ENCODE measurements around the gene GPR87.

GPR87 gene

DNA sequence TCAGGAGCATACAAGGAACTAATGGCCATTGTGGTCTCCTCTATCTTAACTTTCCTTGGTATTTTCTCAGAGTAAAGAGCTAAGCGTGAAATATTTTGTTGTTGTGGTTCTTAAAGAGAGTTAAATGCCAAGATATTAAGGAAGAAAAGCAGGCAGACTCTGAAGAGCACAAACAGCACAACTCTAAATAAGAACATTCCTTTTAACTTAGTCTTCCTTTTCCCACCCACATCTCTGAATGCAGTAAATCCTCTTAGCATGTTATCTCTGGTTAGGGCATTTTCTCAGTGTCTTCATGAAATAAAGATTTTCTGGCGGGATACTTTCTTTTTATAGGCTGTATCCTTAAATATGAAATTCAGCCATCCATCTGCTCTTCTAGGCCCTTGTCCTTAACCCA lies 1.5 kb downstream of the GPR87 start:
- peak; percentile 60 for DNase-seq

DNA sequence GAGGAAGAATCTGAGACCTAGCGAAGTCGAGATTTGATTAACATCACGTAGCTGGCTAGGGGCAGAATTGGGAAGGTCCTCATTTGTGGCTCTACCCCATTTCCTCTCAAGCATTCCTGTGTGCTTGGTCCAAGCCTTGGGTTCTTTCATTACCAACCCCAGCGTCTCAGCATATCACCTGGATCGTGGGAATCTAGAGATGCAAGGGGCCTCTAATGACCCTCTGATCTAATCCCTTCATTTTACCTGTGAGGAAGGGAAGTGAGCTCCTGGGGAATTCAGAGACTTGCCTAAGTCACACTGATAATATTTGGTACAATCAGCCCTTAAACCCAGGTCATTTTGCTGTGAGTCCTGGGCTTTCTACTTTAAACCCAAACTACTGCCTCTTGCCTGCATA lies 2.0 kb downstream of the GPR87 start:
- no peak for DNase-seq

DNA sequence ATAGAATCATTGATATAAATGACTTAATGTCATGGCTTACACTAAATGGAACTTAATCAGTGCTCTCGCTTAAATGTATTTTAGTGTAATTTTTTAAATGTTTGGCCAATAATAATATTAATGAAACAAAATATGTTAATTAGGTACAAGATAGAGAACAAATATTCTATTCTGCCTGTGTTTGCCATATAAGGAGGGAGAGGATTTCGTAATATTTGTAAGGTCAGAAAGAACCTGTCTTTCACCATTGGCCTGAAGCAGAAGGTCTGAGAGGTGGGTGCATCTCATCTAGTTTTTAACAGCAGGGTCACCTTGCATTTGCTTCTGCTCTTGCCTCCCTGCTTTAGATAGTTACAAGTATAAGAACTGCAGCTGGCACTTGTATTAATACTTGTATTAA lies 2.5 kb downstream of the GPR87 start:
- DNase-seq: no peak

DNA sequence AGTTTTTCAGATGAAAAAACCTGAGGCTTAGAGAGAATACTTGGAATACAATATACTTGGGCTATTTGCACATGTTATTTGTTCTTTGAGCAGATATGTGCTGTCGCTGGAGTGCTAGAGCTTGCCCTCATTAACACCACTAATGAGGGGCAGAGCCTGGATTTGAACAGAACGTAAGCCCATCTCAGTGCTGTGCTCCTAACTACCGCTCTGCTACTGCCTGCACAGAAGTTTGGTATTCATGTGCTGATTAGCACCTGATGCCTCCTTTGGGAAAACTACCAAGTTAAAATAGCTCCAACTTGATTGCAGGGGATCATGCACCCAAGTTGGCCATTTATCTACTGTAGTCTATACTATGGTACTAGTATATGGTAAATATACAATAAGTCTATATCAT lies 3.6 kb downstream of the GPR87 start:
- no peak for DNase-seq

GRCh38 chr3:151309566-151309965 lies 7.1 kb downstream of the GPR87 start:
- DNase-seq: no peak

GRCh38 chr3:151307583-151308488 lies 8.8 kb downstream of the GPR87 start:
- DNase-seq: no peak

DNA sequence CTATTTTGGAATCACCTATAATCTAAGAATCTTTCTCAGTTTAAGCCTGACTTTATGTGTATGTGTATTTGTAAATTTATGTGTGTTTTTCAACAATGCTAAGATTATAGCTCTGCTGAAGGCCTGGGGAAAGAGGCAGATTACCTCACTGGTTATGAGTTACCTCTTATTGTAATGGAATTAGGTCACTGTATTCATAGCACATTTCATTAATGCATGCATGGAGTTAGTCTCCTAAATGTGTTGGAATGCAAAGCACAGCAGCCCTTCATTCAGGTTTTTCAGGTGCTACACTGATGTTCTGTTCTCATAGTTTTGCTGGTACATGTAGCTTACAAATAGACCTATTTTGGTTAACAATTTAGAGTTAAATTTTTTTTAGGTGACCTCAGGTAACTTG lies 9.5 kb downstream of the GPR87 start:
- DNase-seq: no peak

DNA sequence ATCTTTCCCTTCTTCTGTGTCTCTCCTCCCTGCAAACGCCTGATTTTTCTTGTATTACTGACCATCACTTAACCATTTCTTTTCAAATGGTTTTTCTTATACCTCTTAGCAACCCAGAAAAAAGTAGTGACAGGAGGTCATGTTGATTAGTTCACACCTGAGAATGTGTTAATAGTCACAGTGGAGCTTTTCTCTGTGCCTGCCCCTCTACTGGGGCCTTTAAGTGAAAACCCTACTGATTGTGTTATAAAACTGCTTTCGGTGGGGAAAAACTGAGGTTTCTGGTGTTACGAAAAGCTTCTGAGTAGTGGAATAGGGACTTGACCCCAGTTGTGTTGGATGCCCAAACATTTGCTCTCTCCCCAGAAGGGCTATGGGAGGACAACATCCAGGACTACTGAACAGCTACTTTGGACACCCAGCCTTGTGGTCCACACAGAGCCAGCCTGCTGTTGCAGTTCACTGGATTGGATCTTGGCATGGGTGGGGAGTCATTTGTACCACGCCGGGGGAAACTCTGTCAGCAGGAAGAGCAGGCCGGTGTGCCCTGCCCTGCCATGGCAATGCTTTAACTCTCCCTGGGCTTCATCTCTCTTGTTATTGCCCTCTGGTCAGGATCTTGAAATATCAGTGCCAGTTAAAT lies 10.3 kb downstream of the GPR87 start:
- no peak for DNase-seq

DNA sequence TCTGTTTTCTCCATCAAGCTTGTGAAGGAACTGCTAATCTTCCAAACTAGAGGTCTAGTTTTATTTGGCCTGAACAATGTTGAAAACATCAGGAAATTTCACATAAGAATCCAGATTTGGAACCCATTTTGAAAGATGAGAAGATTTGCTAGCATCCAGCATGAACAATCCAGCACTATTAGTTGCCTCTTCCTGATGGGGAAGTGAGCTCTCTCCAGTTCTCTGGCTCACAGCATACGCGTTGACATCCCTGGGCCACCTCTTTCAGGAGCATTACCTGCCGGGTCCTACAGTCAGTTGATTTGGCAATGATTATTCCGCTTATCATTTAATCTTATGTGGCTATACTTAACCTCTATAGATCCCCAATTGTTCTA lies 10.9 kb downstream of the GPR87 start:
- no peak for DNase-seq

DNA sequence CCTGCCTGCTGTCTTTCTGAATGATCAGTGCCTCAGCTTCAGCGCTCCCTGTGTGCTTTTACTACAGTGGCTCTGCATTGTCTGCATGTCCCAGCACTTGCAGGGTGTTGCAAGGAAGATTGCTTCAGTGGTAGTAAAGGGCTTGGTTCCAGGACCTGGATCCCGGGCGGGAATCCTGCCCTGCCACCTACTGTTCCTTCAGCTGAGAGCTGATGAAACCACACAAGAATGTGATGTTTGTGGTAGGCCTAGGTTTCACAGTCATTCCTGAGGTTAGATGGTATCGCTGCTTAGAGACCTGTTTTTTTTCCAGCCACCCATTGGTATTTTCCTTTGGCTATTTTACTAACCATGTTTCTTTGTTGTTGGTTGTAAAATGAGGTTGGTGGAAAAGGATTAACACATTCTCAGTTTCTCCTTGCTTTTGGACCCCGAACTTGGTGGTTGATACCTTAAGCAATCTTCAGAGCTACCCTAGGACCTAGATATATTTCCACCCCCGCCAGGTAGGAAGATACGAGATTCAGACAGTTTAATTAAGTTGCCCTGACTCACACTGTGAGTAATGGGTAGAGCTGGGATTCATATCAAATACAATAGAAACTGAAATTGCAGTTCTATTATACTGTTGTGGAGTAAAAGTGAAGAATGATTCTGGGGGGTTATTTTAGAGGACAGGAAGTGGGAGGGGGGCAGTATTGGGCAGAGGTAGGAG lies 11.4 kb downstream of the GPR87 start:
- DNase-seq: peak; percentile 97

GRCh38 chr3:151303751-151304150 lies 12.9 kb downstream of the GPR87 start:
- DNase-seq: no peak

DNA sequence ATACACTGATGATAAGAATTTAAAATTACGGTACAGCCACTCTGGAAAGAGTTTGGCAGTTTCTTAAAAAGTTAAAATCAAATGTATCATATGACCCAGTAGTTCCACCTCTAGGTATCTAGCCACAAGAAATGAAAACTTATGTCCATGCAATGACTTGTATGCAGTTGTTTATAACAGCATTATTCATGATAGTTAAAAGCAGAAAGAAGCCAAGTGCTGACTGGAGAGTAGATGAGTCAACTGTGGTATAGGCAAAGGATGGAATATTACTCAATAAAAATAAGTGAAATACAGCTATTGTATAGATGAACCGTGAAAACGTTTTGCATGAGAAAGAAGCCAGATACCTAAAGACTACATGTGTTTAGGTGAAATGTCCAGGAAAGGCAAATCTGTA lies 14.8 kb downstream of the GPR87 start:
- peak; percentile 65 for DNase-seq

DNA sequence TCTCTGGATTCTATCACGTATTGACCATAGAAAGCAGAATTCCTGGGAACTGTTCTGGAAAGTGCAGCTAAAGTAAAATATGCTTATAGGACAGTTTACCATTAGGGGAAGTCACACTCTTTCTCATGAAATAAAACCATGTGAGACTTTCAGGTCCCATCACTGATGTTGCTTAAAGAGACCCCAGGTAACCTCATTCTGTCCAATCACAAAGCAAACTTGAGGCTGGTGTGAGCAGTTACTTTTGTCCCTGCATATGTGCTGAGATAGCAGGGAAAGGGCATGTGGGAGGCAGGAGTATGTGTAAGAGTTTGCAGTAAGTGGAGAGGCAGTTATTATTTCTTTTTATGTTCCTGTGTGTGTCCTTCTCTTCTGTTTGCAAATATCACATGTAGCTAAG lies 16.1 kb downstream of the GPR87 start:
- DNase-seq: no peak

DNA sequence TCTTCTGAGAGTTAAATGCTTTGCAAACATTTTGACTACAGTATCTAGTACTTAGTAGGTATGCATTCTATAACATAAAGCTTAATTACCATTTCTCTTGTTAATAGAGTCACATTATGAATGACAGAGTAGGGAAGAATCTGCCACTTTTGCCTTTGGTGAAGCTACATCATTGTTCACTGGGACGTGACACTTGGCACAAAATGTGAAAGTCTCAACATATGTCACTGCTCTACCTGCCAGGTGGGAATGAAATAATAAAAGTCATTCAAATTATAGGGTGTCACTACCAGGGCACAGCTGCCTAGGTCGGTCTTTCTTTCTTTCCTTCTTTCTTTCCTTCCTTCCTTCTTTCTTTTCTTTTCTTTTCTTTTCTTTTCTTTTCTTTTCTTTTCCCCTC lies 17.6 kb downstream of the GPR87 start:
- DNase-seq: no peak

DNA sequence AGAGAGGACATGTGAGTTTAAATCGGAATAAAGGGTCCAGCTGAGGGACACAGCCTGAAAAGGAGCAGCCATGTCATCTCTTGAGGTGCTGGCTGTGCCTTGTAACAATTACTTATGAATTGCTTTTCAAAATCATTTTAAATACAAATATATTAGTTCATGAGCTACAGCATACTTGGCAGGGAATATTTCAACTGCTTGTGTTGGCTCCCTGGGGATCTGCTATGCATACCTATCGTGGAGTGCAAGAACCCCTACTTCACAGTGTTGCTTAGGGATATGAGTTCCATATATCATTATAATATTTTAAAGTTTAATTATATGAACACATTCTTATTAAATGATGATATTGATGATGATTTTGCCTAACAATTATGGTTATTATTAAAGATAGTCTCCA lies 19.2 kb downstream of the GPR87 start:
- DNase-seq: no peak

- DNase-seq: no peak
These were observed 20.4 kb downstream of the GPR87 start for GRCh38 chr3:151296226-151296625.

GRCh38 chr3:151293127-151293526 lies 23.5 kb downstream of the GPR87 start:
- no peak for DNase-seq

- DNase-seq: no peak
These were observed 25.9 kb downstream of the GPR87 start for GRCh38 chr3:151290673-151291072.

GRCh38 chr3:151289445-151289844 lies 27.2 kb downstream of the GPR87 start:
- no peak for DNase-seq

DNA sequence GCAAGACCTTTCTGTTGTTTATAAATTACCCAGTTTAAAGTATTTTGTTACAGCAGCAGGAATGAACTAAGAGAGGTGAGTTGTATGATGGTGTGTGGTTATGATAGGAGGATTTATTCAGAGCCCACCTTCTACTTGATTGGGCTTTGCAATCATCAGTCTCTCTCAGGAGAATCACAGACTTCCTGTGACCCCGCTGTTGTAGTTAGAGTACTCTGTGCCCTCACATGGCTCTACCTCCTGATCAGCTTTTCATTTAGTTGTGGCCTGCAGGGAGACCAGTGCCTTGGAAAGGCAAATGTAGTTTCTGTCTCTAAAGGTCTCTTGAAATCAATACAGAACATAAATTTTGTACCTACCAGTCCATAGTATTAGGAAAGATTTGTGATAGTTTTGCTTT lies 30.7 kb downstream of the GPR87 start:
- DNase-seq: no peak

- peak; percentile 71 for DNase-seq
These were observed 32.6 kb downstream of the GPR87 start for GRCh38 chr3:151283907-151284461.

DNA sequence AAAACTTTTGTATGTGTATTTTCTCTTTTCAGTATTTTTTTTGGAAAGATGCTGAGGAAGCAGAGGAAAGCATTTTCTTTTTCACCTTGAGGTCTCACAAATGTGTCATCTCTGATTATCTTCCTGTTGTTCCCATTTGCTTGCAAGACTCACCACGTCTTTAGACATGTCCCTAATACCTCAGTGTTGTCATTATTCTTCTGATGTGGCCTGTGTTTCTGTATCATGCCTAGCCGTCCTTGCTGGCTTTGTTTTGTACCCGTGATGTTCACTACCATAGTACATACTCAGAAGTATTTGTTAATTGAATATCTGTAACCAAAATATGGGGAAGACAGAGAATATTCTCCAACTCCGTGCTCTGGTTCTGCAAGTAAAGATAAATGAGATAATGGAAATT lies 33.2 kb downstream of the GPR87 start:
- no peak for DNase-seq

DNA sequence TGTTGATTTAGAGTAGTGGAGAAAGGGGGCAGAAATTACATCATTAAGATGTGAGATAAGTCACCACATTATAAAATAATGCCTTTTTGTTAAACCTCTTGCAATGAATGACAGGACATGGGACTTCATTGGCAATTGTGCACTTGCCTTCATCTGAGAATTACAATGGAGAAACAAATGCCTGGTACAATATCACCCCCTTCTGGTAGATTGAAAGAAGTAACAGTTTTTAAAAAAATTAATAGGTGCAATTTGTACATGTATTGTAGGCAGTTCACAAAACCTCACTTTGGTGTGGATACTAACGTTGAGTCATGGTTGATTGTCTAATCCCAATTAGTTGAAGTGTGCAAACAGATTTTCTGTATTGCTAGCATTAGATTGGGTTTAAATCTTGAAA lies 33.7 kb downstream of the GPR87 start:
- no peak for DNase-seq
